ENCODE results near the gene CTCFL.

The CTCFL gene

DNA sequence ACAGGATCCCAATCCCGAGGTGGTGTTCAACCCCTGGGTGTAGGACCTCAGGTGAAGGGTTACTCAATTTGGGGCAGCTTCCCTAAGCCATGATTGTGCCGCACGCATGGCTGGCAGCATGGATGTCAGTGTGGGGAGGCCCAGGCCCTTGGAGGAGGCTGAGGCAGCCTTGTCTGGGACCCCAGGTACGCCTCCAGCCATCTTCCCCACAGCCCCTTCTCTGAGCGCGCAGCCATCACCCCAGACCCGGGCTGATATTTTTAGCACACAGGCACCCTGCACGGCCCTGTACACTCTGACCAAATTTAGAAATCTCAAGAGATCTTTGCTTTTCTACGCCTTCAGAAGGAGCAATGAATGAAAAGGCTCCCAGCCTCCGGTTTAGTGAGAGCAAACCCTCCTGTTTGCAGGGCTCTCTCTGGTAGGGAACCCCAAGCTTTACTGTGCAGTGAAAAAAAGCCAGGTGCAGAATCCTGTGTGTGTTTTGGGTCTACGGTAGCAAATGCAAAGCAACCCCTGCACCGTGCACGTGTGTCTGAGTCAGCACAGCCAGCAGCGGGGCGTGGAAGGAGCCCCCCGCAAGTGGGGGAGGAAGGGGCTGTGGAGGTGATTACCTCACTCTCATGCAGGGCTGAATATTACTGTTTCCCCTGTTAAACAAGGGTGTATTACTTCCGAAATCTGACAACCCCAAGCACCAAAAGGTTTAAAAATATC, 44.3 kb downstream of the CTCFL start:
- TF ChIP-seq FOXP2 (optimal IDR thresholded peaks at IDR 0.05; ENCODE audit: borderline replicate concordance, extremely low read depth, extremely low read length, insufficient read depth) (no peak), POLR2AphosphoS5 (IDR thresholded peaks at IDR 0.05; ENCODE audit: low read depth, low read length) (no peak), SIN3A (IDR thresholded peaks at IDR 0.05; ENCODE audit: borderline replicate concordance, insufficient read depth, low read length) (no peak), TAF1 (IDR thresholded peaks at IDR 0.05; ENCODE audit: borderline replicate concordance, insufficient read depth, low read length) (no peak)
- TF ChIP-seq, protein P1, sequence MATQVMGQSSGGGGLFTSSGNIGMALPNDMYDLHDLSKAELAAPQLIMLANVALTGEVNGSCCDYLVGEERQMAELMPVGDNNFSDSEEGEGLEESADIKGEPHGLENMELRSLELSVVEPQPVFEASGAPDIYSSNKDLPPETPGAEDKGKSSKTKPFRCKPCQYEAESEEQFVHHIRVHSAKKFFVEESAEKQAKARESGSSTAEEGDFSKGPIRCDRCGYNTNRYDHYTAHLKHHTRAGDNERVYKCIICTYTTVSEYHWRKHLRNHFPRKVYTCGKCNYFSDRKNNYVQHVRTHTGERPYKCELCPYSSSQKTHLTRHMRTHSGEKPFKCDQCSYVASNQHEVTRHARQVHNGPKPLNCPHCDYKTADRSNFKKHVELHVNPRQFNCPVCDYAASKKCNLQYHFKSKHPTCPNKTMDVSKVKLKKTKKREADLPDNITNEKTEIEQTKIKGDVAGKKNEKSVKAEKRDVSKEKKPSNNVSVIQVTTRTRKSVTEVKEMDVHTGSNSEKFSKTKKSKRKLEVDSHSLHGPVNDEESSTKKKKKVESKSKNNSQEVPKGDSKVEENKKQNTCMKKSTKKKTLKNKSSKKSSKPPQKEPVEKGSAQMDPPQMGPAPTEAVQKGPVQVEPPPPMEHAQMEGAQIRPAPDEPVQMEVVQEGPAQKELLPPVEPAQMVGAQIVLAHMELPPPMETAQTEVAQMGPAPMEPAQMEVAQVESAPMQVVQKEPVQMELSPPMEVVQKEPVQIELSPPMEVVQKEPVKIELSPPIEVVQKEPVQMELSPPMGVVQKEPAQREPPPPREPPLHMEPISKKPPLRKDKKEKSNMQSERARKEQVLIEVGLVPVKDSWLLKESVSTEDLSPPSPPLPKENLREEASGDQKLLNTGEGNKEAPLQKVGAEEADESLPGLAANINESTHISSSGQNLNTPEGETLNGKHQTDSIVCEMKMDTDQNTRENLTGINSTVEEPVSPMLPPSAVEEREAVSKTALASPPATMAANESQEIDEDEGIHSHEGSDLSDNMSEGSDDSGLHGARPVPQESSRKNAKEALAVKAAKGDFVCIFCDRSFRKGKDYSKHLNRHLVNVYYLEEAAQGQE (IDR thresholded peaks at IDR 0.05; ENCODE audit: insufficient read depth in 1 of 2, low read depth in 2 of 2, low read length in 2 of 2): no peak

DNA sequence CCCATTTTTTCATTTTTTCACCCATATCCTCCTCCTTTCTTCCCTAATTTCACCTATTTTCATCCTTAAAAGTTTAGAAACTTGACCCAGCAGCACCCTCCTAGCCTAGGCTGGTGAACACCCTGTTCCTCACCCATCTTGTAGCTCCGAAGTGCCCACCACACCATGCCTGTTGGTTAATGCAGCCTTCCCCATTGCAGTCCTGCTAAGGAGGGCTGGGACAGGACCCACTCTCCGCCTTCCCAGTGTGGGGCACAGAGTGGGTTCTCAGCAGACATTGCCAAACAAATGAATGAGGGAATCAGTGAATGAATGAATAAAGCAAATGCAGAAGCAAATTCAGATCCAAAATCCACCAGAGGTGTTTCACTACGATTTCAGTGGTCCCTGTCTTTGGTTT, 45.7 kb downstream of the CTCFL start:
- TF ChIP-seq TAF1 (IDR thresholded peaks at IDR 0.05; ENCODE audit: borderline replicate concordance, insufficient read depth, low read length): no peak
- TF ChIP-seq, protein P1 (IDR thresholded peaks at IDR 0.05; ENCODE audit: insufficient read depth in 1 of 2, low read depth in 2 of 2, low read length in 2 of 2): no peak
- no peak for TF ChIP-seq SIN3A (IDR thresholded peaks at IDR 0.05; ENCODE audit: borderline replicate concordance, insufficient read depth, low read length)
- TF ChIP-seq FOXP2 (optimal IDR thresholded peaks at IDR 0.05; ENCODE audit: borderline replicate concordance, extremely low read depth, extremely low read length, insufficient read depth): no peak
- TF ChIP-seq POLR2AphosphoS5 (IDR thresholded peaks at IDR 0.05; ENCODE audit: low read depth, low read length): no peak

DNA sequence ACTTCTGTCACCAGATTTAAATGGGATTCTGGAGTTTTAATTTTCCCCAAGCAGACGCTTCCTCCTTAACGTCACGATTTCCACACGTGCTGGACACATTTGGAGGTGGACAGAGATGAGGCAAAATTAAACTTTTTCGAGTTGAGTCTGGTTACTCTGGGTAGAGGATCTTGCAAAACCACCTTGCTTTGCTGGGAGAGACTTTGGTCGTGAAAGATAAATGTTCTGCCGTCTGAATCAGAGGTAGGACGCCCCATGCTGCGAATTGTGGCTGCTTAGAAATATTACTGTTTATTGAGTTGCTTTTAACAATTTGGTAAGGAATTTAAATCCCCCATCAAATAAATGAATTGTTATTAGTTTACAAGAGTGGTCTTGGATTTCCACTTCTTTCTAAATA, 46.8 kb downstream of the CTCFL start:
- no peak for TF ChIP-seq TAF1 (IDR thresholded peaks at IDR 0.05; ENCODE audit: borderline replicate concordance, insufficient read depth, low read length)
- TF ChIP-seq SIN3A (IDR thresholded peaks at IDR 0.05; ENCODE audit: borderline replicate concordance, insufficient read depth, low read length): no peak
- TF ChIP-seq FOXP2 (optimal IDR thresholded peaks at IDR 0.05; ENCODE audit: borderline replicate concordance, extremely low read depth, extremely low read length, insufficient read depth): no peak
- no peak for TF ChIP-seq POLR2AphosphoS5 (IDR thresholded peaks at IDR 0.05; ENCODE audit: low read depth, low read length)
- TF ChIP-seq, protein P1 (IDR thresholded peaks at IDR 0.05; ENCODE audit: insufficient read depth in 1 of 2, low read depth in 2 of 2, low read length in 2 of 2): no peak

DNA sequence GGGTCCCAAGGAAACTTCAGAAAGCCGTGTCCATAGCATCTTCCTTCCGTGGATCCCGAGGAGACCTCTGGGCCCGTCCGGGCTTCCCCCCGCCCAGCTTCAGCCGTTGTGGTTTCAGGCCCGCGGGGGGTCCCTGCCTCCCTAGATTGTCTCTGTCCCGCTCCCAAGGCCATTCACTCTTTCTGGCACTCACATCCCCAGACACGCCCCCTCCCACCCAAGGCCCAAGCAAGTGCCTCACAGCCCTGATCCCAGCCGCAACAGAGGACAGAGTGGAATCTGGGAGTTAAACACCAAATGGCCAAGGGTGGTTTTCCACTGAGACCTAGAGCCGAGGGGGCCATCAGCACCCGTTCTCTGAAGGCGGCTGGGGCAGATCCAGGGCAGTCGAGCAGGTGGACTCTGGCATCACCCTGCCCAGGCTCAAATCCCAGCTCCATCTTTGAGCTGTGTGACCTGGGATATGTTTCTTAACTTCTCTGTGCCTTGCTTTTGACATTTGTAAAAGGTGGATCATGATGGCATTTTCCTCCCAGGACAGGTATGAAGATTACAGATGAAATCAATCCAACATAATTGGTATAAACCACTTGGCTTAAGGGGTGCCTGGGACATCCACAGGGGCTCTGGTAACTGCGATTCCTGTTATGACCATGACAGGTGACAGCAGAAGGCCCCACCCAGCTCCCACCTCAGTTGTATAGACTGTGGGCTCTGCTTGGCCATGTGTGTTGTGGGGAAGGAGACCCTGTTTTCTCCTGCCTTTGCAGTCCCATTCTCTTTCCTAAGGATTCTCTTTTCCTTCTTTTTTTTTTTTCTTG, 48.1 kb downstream of the CTCFL start:
- TF ChIP-seq SIN3A (IDR thresholded peaks at IDR 0.05; ENCODE audit: borderline replicate concordance, insufficient read depth, low read length): no peak
- no peak for TF ChIP-seq TAF1 (IDR thresholded peaks at IDR 0.05; ENCODE audit: borderline replicate concordance, insufficient read depth, low read length)
- TF ChIP-seq, protein P1 (IDR thresholded peaks at IDR 0.05; ENCODE audit: insufficient read depth in 1 of 2, low read depth in 2 of 2, low read length in 2 of 2): no peak
- TF ChIP-seq POLR2AphosphoS5 (IDR thresholded peaks at IDR 0.05; ENCODE audit: low read depth, low read length): no peak
- TF ChIP-seq FOXP2 (optimal IDR thresholded peaks at IDR 0.05; ENCODE audit: borderline replicate concordance, extremely low read depth, extremely low read length, insufficient read depth): no peak

Data from PFSK-1 (cell line).